IPS-NIHi7 (cell line): ENCODE data around the gene IFIT3.
"Not testable (repeated sequence)": the region's sequence is repeated elsewhere in the genome, so short reads cannot be mapped to it uniquely, and the experiment has no call there.

Experiments
- DNase-seq: peaks from one replicate; pipeline ENCODE4 v3.0.0; 2012; ENCODE audit warnings: mixed read lengths; ENCODE audit errors: extremely low spot score

Gene IFIT3

DNA sequence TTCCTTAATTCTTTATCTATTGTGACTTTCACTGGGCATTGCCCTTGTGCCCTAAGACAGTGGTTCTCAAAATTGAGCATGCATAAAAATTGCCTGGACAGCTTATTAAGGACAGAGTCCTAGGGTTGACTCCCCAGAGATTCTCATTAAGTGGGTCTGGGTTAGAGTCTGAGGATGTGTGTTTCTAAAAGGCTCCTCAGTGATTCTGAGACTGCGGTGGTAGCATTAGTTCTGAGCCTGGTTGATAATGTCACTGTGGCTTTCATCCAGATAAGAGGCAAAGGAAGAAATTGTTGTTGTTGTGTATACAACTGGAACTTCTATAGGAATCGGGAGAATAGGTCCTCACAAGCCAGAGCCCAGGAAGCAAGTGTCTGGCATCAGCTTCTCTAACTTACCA lies 24.6 kb upstream of the IFIT3 start:
- DNase-seq: no peak

DNA sequence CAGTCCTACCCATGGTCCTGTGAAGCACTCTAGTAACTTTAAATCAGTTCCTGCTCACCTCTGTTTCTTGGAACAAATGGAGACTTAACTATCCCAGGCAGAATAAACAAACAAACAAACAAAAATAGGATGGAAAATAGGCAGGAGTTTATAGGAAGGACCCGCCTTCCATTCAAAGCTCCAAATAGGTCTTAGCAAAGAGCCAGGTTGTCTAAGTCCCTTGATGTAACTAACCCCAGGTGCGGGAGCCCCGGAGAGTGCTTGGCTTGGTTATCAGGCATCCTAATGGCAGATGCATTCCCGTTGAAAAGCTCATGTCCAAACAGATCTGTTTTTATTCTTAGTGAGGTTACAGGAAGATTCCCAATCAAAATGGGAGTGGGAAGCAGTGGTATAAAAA lies 23.8 kb upstream of the IFIT3 start:
- DNase-seq: no peak

DNA sequence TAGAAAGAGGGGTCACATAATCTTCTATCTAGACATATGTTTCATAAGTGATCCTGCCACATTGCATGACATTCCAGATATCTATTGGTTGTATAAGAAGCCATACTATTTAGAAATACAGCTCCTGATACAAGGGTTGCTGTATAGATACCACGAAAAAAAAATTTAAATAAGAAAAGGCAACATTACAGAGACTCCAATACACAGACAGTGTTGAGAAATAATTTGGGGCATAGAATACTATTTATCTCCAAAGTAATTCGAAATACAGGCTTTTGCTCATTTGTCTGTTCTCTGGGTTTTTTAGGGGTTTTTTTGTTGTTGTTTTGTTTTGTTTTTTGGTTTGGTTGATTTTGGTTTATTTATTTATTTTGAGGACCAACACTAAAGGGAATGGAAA lies 23.4 kb upstream of the IFIT3 start:
- no peak for DNase-seq

DNA sequence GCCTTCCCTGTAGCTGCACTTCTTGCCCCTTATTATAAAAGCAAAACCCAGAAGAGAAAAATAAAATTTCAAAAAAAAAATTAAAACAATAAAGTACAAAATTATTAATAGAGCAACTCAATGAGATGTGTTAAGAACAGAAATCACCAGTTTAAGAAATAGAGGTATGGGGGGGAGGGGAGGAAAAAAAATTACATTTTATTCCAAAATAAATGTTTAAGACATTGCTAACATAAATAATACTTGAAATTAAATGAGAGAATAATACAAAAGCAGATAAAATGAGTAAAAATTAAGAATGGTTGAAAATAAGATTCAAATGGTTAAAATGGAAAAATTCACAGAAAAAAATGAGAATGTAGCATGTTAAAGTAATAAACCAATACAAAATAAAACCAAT lies 22.9 kb upstream of the IFIT3 start:
- DNase-seq: no peak

DNA sequence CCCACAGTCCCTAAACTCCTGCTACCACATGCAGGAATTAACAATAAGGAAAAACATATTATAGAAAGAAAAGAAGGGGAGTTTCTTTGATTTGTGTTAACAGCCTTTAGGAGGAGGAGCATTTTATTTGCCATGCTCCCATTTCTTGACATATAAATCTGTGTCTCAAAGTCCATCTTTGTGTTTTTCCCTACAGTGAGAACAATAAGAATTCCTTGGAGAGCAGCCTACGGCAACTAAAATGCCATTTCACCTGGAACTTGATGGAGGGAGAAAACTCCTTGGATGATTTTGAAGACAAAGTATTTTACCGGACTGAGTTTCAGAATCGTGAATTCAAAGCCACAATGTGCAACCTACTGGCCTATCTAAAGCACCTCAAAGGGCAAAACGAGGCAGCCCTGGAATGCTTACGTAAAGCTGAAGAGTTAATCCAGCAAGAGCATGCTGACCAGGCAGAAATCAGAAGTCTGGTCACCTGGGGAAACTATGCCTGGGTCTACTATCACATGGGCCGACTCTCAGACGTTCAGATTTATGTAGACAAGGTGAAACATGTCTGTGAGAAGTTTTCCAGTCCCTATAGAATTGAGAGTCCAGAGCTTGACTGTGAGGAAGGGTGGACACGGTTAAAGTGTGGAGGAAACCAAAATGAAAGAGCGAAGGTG lies 21.9 kb upstream of the IFIT3 start:
- DNase-seq: no peak

DNA sequence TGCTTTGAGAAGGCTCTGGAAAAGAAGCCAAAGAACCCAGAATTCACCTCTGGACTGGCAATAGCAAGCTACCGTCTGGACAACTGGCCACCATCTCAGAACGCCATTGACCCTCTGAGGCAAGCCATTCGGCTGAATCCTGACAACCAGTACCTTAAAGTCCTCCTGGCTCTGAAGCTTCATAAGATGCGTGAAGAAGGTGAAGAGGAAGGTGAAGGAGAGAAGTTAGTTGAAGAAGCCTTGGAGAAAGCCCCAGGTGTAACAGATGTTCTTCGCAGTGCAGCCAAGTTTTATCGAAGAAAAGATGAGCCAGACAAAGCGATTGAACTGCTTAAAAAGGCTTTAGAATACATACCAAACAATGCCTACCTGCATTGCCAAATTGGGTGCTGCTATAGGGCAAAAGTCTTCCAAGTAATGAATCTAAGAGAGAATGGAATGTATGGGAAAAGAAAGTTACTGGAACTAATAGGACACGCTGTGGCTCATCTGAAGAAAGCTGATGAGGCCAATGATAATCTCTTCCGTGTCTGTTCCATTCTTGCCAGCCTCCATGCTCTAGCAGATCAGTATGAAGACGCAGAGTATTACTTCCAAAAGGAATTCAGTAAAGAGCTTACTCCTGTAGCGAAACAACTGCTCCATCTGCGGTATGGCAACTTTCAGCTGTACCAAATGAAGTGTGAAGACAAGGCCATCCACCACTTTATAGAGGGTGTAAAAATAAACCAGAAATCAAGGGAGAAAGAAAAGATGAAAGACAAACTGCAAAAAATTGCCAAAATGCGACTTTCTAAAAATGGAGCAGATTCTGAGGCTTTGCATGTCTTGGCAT lies 21.1 kb upstream of the IFIT3 start:
- no peak for DNase-seq

DNA sequence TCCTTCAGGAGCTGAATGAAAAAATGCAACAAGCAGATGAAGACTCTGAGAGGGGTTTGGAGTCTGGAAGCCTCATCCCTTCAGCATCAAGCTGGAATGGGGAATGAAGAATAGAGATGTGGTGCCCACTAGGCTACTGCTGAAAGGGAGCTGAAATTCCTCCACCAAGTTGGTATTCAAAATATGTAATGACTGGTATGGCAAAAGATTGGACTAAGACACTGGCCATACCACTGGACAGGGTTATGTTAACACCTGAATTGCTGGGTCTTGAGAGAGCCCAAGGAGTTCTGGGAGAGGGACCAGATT lies 20.6 kb upstream of the IFIT3 start:
- DNase-seq: no peak

DNA sequence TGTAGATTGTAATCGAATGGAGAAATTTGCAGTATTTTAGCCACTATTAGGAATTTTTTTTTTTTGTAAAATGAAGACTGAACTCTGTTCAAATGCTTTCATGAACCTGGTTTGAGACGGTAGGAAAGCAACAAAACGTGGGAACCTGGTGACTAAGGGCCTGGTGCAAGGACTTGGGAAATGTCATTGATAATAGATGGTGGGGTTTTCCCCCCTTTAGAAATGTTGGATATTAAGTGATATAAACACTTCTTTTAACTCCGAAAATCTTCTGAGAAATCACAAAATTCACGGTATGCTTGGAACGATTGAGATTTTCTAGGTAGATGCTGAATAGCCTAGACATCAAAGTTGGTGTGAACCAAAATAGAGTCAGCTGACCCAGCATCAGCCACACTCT lies 19.5 kb upstream of the IFIT3 start:
- no peak for DNase-seq

DNA sequence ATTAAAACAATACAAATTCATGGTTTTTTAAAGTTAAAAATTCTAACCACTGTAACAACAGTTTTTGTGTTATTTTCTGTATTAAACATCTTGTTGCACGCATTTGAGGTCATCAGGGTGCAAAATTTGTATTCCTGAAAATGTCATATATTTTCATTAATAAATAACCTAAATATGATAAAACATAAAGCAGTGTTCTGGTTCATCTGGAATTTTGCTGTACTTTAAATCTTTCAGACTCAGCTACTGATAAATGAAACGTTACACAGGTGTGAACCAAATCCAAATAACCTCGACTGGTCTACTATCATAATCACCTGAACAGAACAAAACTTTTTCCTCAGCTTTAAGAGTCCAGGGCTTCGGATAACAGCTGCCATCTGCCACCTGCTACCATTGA lies 19.1 kb upstream of the IFIT3 start:
- DNase-seq: no peak

DNA sequence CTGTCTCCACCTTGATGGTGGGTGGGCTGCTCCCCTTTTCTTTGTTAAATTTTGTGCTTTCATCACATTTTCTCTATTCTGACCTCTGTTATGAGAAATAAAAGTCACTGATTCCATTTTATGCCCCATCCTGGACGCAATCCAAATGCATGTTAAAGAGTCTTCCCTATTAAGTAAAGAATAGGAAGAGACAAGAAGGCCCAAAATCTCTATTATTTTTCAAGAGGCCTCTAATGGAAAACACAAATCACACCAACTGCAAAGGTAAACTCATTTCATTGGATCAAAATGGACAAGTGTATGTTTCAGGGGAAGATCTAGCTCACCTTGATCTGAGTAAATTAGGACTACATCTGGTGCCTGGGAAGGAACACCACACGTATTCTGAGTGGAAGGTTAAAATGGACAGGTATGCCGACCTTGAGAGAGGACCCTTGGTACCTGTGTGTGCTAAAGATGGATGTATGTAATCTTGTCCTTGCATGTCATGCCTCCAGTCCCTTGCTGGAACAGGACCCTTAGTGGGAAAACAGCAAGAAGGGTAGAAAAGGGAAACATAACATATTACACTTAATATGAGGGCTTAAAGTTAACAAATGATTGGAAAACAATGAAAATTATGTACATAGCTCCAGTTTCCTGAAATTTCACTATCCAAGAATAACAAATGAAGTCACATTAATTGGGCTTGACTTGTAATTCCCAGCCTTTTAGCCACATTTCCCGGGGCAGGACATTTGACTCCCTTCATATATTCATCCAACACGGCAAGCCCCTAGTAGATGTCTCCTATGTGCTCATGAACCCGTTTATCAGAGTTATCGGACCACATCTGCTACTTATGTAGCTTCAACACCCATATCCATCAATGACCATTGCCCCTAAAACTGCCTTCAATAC lies 18.4 kb upstream of the IFIT3 start:
- no peak for DNase-seq

DNA sequence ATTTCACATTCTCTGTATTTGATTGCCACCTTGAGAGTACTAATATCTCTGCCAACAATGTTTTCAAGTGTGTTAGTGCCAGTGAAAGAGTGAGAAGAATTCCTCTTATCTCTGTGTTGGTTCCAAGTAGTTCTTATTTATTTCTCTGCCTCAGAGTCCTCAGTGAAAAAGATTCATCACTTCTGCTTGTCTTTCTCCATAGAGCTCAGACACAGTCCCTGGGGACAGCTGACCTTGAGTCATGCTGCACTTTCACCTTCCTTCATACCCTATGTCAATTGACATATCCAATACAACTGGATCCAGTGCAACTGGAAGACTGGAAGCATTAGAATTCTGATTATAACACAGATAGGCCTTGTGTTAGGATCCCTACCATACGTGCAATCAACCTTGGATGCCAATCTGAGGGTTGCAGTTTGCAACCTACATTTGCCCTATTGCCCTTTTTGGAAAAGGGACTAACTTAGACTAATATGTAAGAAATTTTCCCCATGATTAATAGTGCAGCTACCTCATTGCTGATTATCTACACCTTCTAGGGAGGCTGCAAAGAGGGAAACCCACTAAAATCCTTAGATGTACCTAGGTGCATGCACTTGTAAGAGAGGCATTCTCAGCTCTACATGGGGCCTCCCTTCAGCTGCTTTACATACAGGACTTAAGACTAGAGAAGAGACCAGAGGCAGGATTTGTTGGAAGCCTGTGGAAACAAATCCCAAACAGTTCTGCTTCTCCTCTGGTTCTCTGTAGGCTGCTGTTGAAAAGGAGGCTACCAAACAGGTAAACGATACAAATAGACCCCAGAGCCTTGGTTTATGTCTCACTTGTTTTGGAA lies 17.5 kb upstream of the IFIT3 start:
- DNase-seq: no peak

DNA sequence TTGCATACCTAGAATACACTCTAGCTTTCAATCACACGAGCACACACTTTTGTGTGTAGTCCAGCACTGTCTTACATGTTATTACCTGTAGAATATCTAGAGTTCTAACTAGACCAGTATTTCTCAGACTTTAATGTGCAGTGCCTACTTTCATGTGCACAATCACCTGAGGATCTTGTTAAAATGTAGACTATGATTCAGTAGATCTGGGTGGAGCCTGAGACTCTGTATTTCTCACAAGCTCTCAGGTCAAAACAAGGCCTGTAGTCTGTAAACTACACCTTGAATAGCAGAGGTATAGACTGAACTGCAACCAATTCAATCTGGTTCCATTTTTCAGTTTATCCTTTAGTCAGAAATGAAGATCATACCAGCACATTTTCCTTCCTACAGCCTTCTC lies 14.8 kb upstream of the IFIT3 start:
- no peak for DNase-seq

DNA sequence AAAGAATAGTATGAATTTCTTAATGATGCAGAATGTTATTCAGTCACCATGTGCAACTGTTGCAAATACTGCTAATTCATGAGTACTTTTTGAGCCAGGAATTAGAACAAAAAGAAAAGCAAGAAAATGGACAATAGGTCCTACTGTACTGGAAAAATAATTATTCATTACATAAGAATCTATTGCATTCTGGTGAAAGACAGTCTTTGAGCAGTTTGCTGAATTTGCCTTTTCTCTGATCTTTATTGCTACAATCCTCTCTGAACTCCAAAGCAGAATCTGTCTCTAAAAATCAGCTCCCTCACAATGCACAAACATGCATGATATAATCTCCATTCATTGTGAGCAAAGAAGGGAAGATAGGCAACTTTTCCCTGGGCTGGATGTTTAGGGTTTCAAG lies 13.1 kb upstream of the IFIT3 start:
- no peak for DNase-seq

DNA sequence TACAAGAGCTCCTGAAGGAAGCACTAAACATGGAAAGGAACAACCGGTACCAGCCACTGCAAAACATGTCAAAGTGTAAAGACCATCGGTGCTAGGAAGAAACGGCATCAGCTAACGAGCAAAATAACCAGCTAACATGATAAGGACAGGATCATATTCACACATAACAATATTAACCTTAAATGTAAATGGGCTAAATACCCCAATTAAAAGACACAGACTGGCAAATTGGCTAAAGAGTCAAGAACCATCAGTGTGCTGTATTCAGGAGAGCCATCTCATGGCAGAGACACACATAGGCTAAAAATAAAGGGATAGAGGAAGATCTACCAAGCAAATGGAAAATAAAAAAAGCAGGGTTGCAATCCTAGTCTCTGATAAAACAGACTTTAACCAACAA lies 9.8 kb upstream of the IFIT3 start:
- DNase-seq: not testable (repeated sequence)

DNA sequence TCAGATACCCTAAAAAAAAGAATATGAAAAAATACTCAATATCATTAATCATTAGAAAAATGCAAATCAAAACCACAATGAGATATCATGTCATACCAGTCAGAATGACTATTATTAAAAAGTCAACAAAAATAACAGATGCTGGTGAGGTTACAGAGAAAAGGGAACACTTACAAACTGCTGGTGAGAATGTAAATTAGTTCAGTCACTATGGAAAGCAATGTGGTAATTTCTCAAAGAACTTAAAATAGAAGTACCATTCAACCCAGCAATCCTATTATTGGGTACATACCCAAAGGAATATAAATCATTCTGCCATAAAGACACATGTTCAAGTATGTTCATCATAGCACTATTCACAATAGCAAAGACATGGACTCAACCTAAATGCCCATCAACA lies 2.7 kb upstream of the IFIT3 start:
- not testable (repeated sequence) for DNase-seq

DNA sequence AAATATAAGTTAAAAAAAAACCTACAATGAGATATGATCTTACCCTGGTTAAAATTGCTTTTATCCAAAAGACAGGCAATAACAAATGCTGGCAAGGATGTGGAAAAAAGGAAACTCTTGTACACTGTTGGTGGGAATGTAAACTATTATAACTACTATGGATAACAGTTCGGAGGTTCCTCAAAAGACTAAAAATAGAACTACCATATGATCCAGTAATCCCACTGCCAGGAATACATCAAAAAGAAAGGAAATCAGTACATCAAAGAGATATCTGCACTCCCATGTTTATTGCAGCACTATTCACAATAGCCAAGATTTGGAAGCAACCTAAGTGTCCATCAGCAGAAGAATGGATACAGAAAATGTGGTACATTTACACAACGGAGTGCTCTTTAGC lies 1.9 kb upstream of the IFIT3 start:
- not testable (repeated sequence) for DNase-seq

DNA sequence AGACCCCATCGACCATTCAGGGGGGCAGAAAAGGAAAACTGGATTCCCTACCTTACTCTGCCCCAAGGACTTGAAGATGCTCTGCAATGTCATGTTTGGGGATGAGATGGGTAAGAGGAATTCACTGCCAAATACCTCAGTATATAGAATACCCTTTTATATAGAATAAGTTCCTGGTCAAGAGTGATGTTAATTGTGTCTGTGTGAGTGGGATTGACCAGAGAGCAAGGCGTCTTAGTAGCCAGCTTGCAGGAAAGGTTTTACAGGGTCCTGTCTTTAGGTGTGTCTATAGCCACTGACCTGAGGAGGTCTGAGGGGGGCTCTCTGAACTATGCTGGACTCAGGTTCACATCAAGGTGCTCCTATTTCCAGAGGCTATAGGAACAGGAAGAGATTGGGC lies 1.4 kb downstream of the IFIT3 start:
- no peak for DNase-seq

DNA sequence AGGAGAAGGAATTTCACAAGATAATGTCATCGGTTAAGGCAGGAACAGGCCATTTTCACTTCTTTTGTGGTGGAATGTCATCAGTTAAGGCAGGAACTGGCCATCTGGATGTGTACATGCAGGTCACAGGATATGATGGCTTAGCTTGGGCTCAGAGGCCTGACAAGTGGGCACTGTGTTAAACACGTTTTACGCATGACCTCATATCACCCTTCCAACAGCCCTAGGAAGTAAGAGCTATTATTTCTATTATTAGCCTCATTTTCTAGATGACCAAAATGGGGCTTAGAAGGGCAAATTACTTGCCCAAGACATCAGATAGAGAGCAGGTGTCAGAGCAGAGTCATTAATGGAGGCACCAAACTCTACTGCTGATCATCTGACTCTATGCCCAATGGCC lies 2.2 kb downstream of the IFIT3 start:
- DNase-seq: not testable (repeated sequence)

DNA sequence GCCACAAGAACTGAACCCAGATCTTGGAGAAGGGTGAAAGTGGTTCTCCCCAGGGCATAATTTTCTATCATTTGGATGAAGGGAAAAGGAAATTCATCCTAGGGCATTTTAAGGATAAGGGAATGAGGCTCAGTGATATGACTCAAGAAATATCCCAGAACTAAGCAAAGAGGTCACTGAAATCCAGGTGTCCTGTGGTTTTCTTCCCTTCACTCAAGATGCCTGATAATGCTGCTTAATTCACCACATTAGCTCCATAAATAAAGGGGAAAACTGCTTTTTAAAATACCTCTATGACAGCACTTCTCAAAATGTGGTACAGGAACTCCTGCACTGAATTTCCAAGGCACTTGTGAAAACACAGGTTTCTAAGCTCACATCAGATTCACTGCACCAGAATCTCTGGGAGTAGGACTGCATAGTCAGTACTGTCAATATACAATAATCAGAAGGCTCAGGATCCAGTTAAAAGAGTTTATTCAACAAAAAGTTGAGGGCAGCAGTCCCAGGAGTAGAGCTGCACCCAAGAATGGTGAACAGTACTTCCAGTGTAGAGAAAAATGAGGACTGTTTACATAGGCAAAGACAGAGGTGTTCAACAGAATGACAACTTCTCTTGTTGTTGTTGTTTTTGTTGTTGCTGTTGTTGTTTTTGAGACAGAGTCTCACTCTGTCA lies 2.9 kb downstream of the IFIT3 start:
- DNase-seq: no peak

DNA sequence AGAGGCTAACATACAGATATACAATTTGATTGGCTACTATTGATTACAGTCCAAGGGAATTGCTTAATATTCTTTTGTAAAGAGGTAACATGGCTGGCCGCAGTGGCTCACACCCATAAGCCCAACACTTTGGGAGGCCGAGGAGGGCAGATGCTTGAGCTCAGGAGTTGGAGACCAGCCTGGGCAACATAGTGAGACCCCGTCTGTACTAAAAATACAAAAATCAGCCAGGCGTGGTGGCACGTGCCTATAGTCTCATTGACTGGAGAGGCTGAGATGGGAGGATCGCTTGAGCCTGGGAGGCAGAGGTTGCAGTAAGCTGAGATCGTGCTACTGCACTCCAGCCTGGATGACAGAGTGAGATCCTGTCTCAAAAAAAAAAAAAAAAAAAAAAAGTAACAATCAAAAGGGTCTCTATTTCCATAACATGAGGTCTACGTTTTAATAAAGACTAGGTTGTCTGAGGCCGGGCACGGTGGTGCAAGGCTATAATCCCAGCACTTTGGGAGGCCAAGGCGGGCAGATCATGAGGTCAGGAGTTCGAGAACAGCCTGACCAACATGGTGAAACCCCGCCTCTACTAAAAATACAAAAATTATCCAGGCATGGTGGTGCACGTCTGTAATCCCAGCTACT lies 3.8 kb downstream of the IFIT3 start:
- not testable (repeated sequence) for DNase-seq
